Breast epithelium (tissue), 3 donors: ENCODE data around the gene TEX30.

Experiments
- POLR2A ChIP-seq: fragments of 450-650 bp; IDR thresholded peaks from one replicate; pipeline ENCODE4 v1.6.1; 2016; ENCODE audit warnings: antibody characterized with exemption, mild to moderate bottlenecking, moderate library complexity
- TF ChIP-seq, protein P1 (sequence below), 3 donors: fragments of 450-650 bp; IDR thresholded peaks; one replicate each; pipeline ENCODE4 v1.5.1; 2016 to 2017; ENCODE audit warnings: antibody characterized with exemption in 3 of 3, mild to moderate bottlenecking in 3 of 3, moderate library complexity in 3 of 3

DNA sequence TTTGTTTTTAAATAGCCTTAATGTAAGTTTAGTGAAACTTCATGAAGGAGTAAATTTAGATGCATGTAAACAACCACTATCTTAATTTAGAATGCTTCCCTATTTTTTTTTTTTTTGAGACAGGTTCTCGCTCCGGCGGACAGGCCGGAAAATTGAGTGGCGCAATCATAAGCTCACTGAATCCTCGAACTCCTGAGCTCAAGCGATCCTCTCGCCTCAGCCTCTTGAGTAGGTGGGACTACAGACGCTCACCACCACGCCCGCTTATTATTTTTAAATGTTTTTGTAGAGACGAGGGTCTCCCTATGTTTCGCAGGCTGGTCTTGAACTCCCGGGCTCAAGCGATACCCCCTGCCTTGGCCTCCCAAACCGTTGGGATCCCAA lies 1.6 kb downstream of the TEX30 start:
- TF ChIP-seq, protein P1, sequence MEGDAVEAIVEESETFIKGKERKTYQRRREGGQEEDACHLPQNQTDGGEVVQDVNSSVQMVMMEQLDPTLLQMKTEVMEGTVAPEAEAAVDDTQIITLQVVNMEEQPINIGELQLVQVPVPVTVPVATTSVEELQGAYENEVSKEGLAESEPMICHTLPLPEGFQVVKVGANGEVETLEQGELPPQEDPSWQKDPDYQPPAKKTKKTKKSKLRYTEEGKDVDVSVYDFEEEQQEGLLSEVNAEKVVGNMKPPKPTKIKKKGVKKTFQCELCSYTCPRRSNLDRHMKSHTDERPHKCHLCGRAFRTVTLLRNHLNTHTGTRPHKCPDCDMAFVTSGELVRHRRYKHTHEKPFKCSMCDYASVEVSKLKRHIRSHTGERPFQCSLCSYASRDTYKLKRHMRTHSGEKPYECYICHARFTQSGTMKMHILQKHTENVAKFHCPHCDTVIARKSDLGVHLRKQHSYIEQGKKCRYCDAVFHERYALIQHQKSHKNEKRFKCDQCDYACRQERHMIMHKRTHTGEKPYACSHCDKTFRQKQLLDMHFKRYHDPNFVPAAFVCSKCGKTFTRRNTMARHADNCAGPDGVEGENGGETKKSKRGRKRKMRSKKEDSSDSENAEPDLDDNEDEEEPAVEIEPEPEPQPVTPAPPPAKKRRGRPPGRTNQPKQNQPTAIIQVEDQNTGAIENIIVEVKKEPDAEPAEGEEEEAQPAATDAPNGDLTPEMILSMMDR (IDR thresholded peaks at IDR 0.05): no peak
- no peak for TF ChIP-seq POLR2A
